ENCODE results near the gene DCXR. TPM values are rescaled to one million over a fixed set of nuclear protein-coding genes. Genes with fewer than 3 reads are reported as not detected.

Gene DCXR
- total and polyA plus RNA-seq, 2 of the 13 experiments (the other 11 are each of a cell fraction or from before 2014, with no cell fraction given), result 287 to 311 TPM

DNA sequence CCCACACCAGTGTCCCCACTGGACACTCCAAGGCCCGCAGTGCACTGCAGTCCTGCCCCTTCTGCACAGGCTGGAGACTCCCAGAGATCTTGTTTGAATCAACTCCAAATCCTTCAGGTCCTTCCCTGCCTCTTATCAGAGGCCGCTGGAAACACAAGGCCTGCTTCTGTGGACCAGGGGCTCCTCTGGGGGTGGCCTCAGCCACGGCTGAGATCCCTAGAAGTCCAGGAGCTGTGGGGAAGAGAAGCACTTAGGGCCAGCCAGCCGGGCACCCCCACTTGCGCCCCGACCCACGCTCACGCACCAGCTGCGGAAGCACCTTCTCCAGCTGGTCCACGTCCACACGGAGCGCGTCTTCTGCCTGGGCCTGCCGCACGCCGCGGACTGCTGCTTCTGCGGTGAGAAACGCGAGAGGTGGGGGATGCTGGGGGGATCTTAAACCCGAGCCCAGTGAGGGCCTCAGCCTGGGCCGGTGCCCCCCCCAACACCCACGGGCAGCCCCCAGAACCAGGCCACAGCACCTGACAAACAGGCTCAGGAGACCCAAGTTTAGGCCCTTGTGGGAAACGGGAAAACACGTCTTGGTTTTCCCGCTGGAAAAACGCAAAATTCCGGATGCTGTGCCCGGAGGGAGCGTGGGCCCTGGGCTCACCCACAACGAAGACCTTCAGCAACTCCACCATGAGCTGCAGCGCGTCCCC lies 18.4 kb downstream of the DCXR start (continued):
- TF ChIP-seq ZNF281 (CRISPR knock-in tag; IDR thresholded peaks at IDR 0.05; ENCODE audit: borderline replicate concordance), result no peak
- 0 out of 2 replicates have a peak, but pooled peaks have one; percentile 73 for TF ChIP-seq PCBP1 (IDR thresholded peaks at IDR 0.05; ENCODE audit: borderline replicate concordance, low read depth, low read length)
- peak; percentile 95 for TF ChIP-seq ZNF326 (CRISPR knock-in tag; IDR thresholded peaks at IDR 0.05; ENCODE audit: borderline replicate concordance)
- TF ChIP-seq KAT7 (CRISPR knock-in tag; IDR thresholded peaks at IDR 0.05; ENCODE audit: borderline replicate concordance), result no peak
- peak; percentile 85 for TF ChIP-seq SRSF4 (IDR thresholded peaks at IDR 0.05; ENCODE audit: low read depth, low read length, poor library complexity, severe bottlenecking)
- 0 out of 2 replicates have a peak, but pooled peaks have one; percentile 10 for TF ChIP-seq RXRA (CRISPR knock-in tag; IDR thresholded peaks at IDR 0.05)
- 0 out of 2 replicates have a peak, but pooled peaks have one; percentile 4 for TF ChIP-seq REL (CRISPR knock-in tag; conservative IDR thresholded peaks at IDR 0.05)
- peak; percentile 97 for TF ChIP-seq AGO1 (IDR thresholded peaks at IDR 0.05; ENCODE audit: low read depth, low read length, poor library complexity, severe bottlenecking)
- TF ChIP-seq AKAP8 (CRISPR knock-in tag; IDR thresholded peaks at IDR 0.05), result peak; percentile 100
- no peak for TF ChIP-seq ELK4 (CRISPR knock-in tag; IDR thresholded peaks at IDR 0.05; ENCODE audit: borderline replicate concordance)
- TF ChIP-seq, protein P1, sequence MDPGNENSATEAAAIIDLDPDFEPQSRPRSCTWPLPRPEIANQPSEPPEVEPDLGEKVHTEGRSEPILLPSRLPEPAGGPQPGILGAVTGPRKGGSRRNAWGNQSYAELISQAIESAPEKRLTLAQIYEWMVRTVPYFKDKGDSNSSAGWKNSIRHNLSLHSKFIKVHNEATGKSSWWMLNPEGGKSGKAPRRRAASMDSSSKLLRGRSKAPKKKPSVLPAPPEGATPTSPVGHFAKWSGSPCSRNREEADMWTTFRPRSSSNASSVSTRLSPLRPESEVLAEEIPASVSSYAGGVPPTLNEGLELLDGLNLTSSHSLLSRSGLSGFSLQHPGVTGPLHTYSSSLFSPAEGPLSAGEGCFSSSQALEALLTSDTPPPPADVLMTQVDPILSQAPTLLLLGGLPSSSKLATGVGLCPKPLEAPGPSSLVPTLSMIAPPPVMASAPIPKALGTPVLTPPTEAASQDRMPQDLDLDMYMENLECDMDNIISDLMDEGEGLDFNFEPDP (CRISPR knock-in tag; conservative IDR thresholded peaks at IDR 0.05), result no peak
- TF ChIP-seq, protein P2, sequence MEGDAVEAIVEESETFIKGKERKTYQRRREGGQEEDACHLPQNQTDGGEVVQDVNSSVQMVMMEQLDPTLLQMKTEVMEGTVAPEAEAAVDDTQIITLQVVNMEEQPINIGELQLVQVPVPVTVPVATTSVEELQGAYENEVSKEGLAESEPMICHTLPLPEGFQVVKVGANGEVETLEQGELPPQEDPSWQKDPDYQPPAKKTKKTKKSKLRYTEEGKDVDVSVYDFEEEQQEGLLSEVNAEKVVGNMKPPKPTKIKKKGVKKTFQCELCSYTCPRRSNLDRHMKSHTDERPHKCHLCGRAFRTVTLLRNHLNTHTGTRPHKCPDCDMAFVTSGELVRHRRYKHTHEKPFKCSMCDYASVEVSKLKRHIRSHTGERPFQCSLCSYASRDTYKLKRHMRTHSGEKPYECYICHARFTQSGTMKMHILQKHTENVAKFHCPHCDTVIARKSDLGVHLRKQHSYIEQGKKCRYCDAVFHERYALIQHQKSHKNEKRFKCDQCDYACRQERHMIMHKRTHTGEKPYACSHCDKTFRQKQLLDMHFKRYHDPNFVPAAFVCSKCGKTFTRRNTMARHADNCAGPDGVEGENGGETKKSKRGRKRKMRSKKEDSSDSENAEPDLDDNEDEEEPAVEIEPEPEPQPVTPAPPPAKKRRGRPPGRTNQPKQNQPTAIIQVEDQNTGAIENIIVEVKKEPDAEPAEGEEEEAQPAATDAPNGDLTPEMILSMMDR (CRISPR knock-in tag; IDR thresholded peaks at IDR 0.05), result peak; percentile 9; the same call in 1 of the 2 replicates
- TF ChIP-seq, protein P3, sequence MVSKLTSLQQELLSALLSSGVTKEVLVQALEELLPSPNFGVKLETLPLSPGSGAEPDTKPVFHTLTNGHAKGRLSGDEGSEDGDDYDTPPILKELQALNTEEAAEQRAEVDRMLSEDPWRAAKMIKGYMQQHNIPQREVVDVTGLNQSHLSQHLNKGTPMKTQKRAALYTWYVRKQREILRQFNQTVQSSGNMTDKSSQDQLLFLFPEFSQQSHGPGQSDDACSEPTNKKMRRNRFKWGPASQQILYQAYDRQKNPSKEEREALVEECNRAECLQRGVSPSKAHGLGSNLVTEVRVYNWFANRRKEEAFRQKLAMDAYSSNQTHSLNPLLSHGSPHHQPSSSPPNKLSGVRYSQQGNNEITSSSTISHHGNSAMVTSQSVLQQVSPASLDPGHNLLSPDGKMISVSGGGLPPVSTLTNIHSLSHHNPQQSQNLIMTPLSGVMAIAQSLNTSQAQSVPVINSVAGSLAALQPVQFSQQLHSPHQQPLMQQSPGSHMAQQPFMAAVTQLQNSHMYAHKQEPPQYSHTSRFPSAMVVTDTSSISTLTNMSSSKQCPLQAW (CRISPR knock-in tag; IDR thresholded peaks at IDR 0.05), result no peak
- TF ChIP-seq ZMYM4 (CRISPR knock-in tag; IDR thresholded peaks at IDR 0.05), result no peak
- TF ChIP-seq, protein P4, sequence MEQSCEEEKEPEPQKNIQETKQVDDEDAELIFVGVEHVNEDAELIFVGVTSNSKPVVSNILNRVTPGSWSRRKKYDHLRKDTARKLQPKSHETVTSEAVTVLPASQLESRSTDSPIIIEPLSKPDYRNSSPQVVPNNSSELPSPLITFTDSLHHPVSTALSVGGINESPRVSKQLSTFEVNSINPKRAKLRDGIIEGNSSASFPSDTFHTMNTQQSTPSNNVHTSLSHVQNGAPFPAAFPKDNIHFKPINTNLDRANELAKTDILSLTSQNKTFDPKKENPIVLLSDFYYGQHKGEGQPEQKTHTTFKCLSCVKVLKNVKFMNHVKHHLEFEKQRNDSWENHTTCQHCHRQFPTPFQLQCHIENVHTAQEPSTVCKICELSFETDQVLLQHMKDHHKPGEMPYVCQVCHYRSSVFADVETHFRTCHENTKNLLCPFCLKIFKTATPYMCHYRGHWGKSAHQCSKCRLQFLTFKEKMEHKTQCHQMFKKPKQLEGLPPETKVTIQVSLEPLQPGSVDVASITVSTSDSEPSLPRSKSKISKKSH (CRISPR knock-in tag; IDR thresholded peaks at IDR 0.05; ENCODE audit: borderline replicate concordance), result peak; percentile 34; the same call in 1 of the 2 replicates
